K562 (cell line): Measurements from ENCODE around the gene RPLP2. TPM values are rescaled to one million over a fixed set of nuclear protein-coding genes. Genes with fewer than 3 reads are reported as not detected.
A peak's percentile ranks its signal among the peaks of the same experiment; 100 is the strongest.

Experiments used
- ARID4B ChIP-seq: sonication (generic); formaldehyde crosslinking; IDR thresholded peaks from 2 replicates; pipeline ENCODE4 v1.8.0; 2022; ENCODE audit warnings: mild to moderate bottlenecking, missing genetic modification reagents
- BCOR ChIP-seq: fragments of 450-650 bp; IDR thresholded peaks from 2 replicates; pipeline ENCODE4 v1.6.1; 2016
- EGR1 ChIP-seq: fragments of 450-650 bp; conservative IDR thresholded peaks from 2 replicates; pipeline ENCODE4 v1.6.1; 2017; ENCODE audit warnings: mild to moderate bottlenecking
- FOSL1 ChIP-seq: fragments of 200-800 bp; sonication (Bioruptor generic); conservative IDR thresholded peaks from 2 replicates; pipeline ENCODE4 v1.6.1; 2016; ENCODE audit warnings: missing genetic modification characterization, missing compliant biosample characterization
- FOXP4 ChIP-seq: sonication (generic); formaldehyde crosslinking; IDR thresholded peaks from 2 replicates; pipeline ENCODE4 v1.8.0; 2022; ENCODE audit warnings: mild to moderate bottlenecking, missing genetic modification reagents, borderline replicate concordance
- GATAD2B ChIP-seq: fragments of 450-650 bp; IDR thresholded peaks from 2 replicates; pipeline ENCODE4 v1.6.1; 2017; ENCODE audit warnings: mild to moderate bottlenecking, borderline replicate concordance
- GTF2B ChIP-seq: IDR thresholded peaks from 2 replicates; pipeline ENCODE4 v1.6.1; 2011; ENCODE audit not compliant: insufficient read length; ENCODE audit errors: extremely low read depth
- KLF13 ChIP-seq: fragments of 450-650 bp; IDR thresholded peaks from 2 replicates; pipeline ENCODE4 v1.6.1; 2016; ENCODE audit warnings: missing genetic modification characterization, low read depth, mild to moderate bottlenecking, missing compliant biosample characterization, moderate library complexity, borderline replicate concordance
- MTF1 ChIP-seq: fragments of 250-450 bp; sonication (Bioruptor Pico); IDR thresholded peaks from 2 replicates; pipeline ENCODE4 v1.9.0; 2021; ENCODE audit warnings: moderate library complexity, mild to moderate bottlenecking, inconsistent platforms, borderline replicate concordance
- MXI1 ChIP-seq: IDR thresholded peaks from 2 replicates; pipeline ENCODE4 v1.6.1; 2011; ENCODE audit warnings: low read depth, mild to moderate bottlenecking, improper control_type of control experiment, low read length
- PATZ1 ChIP-seq: fragments of 250-450 bp; sonication (Bioruptor Pico); IDR thresholded peaks from 2 replicates; pipeline ENCODE4 v1.5.0; 2020; ENCODE audit warnings: mild to moderate bottlenecking, borderline replicate concordance
- PREB ChIP-seq: sonication (generic); formaldehyde crosslinking; IDR thresholded peaks from 2 replicates; pipeline ENCODE4 v1.8.1; 2023; ENCODE audit warnings: mild to moderate bottlenecking, missing genetic modification reagents
- RBM34 ChIP-seq: fragments of 200-400 bp; formaldehyde crosslinking; IDR thresholded peaks from 2 replicates; pipeline ENCODE4 v1.6.1; 2018; ENCODE audit warnings: low read length, borderline replicate concordance; ENCODE audit not compliant: insufficient read depth
- SMAD3 ChIP-seq: fragments of 450-650 bp; formaldehyde crosslinking; conservative IDR thresholded peaks from 2 replicates; pipeline ENCODE4 v1.4.0; 2020; ENCODE audit warnings: mild to moderate bottlenecking
- XRCC4 ChIP-seq: IDR thresholded peaks from one replicate; pipeline ENCODE4 v1.6.1; 2011; ENCODE audit not compliant: insufficient read depth, insufficient read length; ENCODE audit errors: extremely low read depth
- ZNF77 ChIP-seq: fragments of 250-450 bp; sonication (Bioruptor Pico); IDR thresholded peaks from 2 replicates; pipeline ENCODE4 v1.5.0; 2020
- polyA plus RNA-seq, 8 experiments: library from polyadenylated mRNA; depleted of rRNA in 4 of 8; stranded (reverse) in 5 of 8; unstranded in 3 of 8; fragments of >200 nt; fragmentation: Nextera tagmentation in 2 of 8; fragmentation: Illumina TruSeq in 1 of 8; extraction: Ambion mirVana in 2 of 8; extraction: Trizol in 1 of 8; gene quantifications; 2 replicates each; pipeline versions ENCODE4 v1.2.1 to v1.2.3, GENCODE V29; 2011 to 2014; ENCODE audit warnings: inconsistent platforms in 1 of 8, missing spikeins in 1 of 8
- total RNA-seq, 7 experiments: library from RNA; depleted of rRNA in 6 of 7; stranded (reverse); fragments of >200 nt in 6 of 7; fragmentation: Illumina TruSeq in 2 of 7; extraction: Trizol in 2 of 7; gene quantifications; 2 replicates each; pipeline versions ENCODE4 v1.2.1 to v1.2.3, GENCODE V29; 2011 to 2021; ENCODE audit warnings: low replicate concordance in 1 of 7

Gene RPLP2
- total and polyA plus RNA-seq, 9 of the 15 experiments (the other 6 are each of a cell fraction or from before 2014, with no cell fraction given), result 528 to 3,807 (median 1,633) TPM

- TF ChIP-seq ARID4B (CRISPR knock-in tag) (0 out of 2 replicates have a peak, but pooled peaks have one; percentile 47), SMAD3 (no peak), PATZ1 (CRISPR knock-in tag) (no peak), MTF1 (CRISPR knock-in tag) (no peak), XRCC4 (no peak), FOSL1 (tag) (no peak), PREB (no peak), KLF13 (tag) (0 out of 2 replicates have a peak, but pooled peaks have one; percentile 27), ZNF77 (no peak), FOXP4 (CRISPR knock-in tag) (no peak), RBM34 (no peak), GTF2B (no peak), EGR1 (no peak), BCOR (no peak), MXI1 (peak; percentile 57; the same call in 1 of the 2 replicates), GATAD2B (no peak)
Measured at GRCh38 chr11:795634-796564, 13.9 kb upstream of the RPLP2 start (continued).
